GM12864 (cell line): ENCODE results near the gene CNGA4.

Experiments used
- DNase-seq: peaks from one replicate; pipeline ENCODE4 v3.0.0-alpha.2; 2011; ENCODE audit warnings: low read depth
- H3K4me3 ChIP-seq: 2 replicates; pipeline ENCODE4 v1.5.1; 2011; ENCODE audit warnings: mild to moderate bottlenecking, low read depth, low read length, control low read depth
- CTCF ChIP-seq: IDR thresholded peaks from 2 replicates; pipeline ENCODE4 v1.5.1; 2011; ENCODE audit warnings: low read depth, mild to moderate bottlenecking, moderate library complexity, low read length, control low read depth, inconsistent platforms; ENCODE audit errors: missing control alignments

CNGA4 gene

GRCh38 chr11:6224421-6224820 lies 14.5 kb upstream of the CNGA4 start:
- H3K4me3 ChIP-seq, result no peak overlapping the region
- no peak for DNase-seq
- TF ChIP-seq CTCF, result no peak

GRCh38 chr11:6225024-6225423 lies 13.9 kb upstream of the CNGA4 start:
- no peak for TF ChIP-seq CTCF
- H3K4me3 ChIP-seq, result no peak overlapping the region
- no peak for DNase-seq

GRCh38 chr11:6225896-6226295 lies 13.0 kb upstream of the CNGA4 start:
- no peak overlapping the region for H3K4me3 ChIP-seq
- no peak for DNase-seq
- TF ChIP-seq CTCF, result no peak

GRCh38 chr11:6228520-6228919 lies 10.4 kb upstream of the CNGA4 start:
- no peak overlapping the region for H3K4me3 ChIP-seq
- TF ChIP-seq CTCF, result no peak
- no peak for DNase-seq

GRCh38 chr11:6229911-6230310 lies 9.0 kb upstream of the CNGA4 start:
- DNase-seq, result no peak
- no peak overlapping the region for H3K4me3 ChIP-seq
- no peak for TF ChIP-seq CTCF

GRCh38 chr11:6232899-6233298 lies 6.0 kb upstream of the CNGA4 start:
- no peak for TF ChIP-seq CTCF
- no peak for DNase-seq
- no peak overlapping the region for H3K4me3 ChIP-seq

- TF ChIP-seq CTCF, result no peak
- H3K4me3 ChIP-seq, result peak overlapping the region; percentile 99
- no peak for DNase-seq
Observed at GRCh38 chr11:6233984-6234386, 4.9 kb upstream of the CNGA4 start.
